Endothelial cell of umbilical vein (primary cell): ENCODE data around the gene ISL1. TPM values are rescaled to one million over a fixed set of nuclear protein-coding genes. Genes with fewer than 3 reads are reported as not detected.

Experiments used
- BruUV-seq: library from RNA; stranded (reverse); fragments of 400-500 nt; replicated peaks from 2 replicates; lab custom pipeline; 2021; lab: Mats Ljungman, UMichigan
- CTCF ChIA-PET: fragments of 300-600, 350-600 bp; sonication (Branson Sonifier 250); formaldehyde crosslinking; loops from one replicate; lab custom pipeline; 2021; ENCODE audit warnings: antibody characterized with exemption, inconsistent platforms; lab: Charles Lee
- POLR2A ChIA-PET: fragments of 300-600, 350-600 bp; sonication (Branson Sonifier 250); formaldehyde crosslinking; loops from one replicate; lab custom pipeline; 2021; ENCODE audit warnings: antibody characterized with exemption, inconsistent platforms; lab: Charles Lee
- DNase-seq: peaks from one replicate; pipeline ENCODE4 v3.0.0-alpha.2; 2011; ENCODE audit warnings: low read depth, low spot score
- FAIRE-seq: peaks from 2 replicates; lab custom pipeline; 2011; peaks lifted over from hg19 to GRCh38; lab: Jason Lieb, UNC
- H2AFZ ChIP-seq: 2 replicates; pipeline ENCODE4 v1.6.0; 2012; ENCODE audit warnings: low read depth, low read length, control low read depth, inconsistent platforms
- H3K27ac ChIP-seq: 2 replicates; pipeline ENCODE4 v1.5.1; 2011; ENCODE audit warnings: low read depth, mild to moderate bottlenecking, control low read depth, low read length, moderate library complexity; ENCODE audit not compliant: insufficient read depth
- H3K27me3 ChIP-seq, 2 experiments: 2 replicates each; pipeline versions ENCODE4 v1.6.0 to v1.6.1; 2011; ENCODE audit warnings: low read length in 2 of 2, mixed read lengths in 1 of 2; ENCODE audit not compliant: control insufficient read depth in 2 of 2, insufficient read depth in 2 of 2
- H3K36me3 ChIP-seq, 2 experiments: 2 replicates in 1 of 2; 3 replicates in 1 of 2; pipeline ENCODE4 v1.5.1; 2011; ENCODE audit warnings: low read length in 2 of 2, mild to moderate bottlenecking in 1 of 2, moderate library complexity in 1 of 2; ENCODE audit not compliant: control insufficient read depth in 2 of 2, insufficient read depth in 2 of 2; ENCODE audit errors: extremely low read depth in 1 of 2
- H3K4me1 ChIP-seq: 3 replicates; pipeline ENCODE4 v1.5.1; 2011; ENCODE audit warnings: mild to moderate bottlenecking, low read length; ENCODE audit not compliant: control insufficient read depth, insufficient read depth; ENCODE audit errors: extremely low read depth
- H3K4me2 ChIP-seq: 2 replicates; pipeline ENCODE4 v1.6.1; 2011; ENCODE audit warnings: low read length, control low read depth, mixed read lengths; ENCODE audit not compliant: insufficient read depth
- H3K4me3 ChIP-seq, 3 experiments: fragments of 200-600 bp in 1 of 3; sonication (generic), shearing (Covaris generic) in 1 of 3; replicated peaks in 1 of 3; 2 replicates each; pipeline ENCODE4 v1.5.1; 2011 to 2016; ENCODE audit warnings: control low read depth in 3 of 3, low read length in 3 of 3, mild to moderate bottlenecking in 2 of 3, inconsistent platforms in 1 of 3, low read depth in 1 of 3, moderate library complexity in 1 of 3; ENCODE audit not compliant: insufficient read depth in 1 of 3
- H3K79me2 ChIP-seq: 2 replicates; pipeline ENCODE4 v1.6.0; 2012; ENCODE audit warnings: low read length, inconsistent platforms; ENCODE audit not compliant: control insufficient read depth, insufficient read depth
- H3K9ac ChIP-seq: replicated peaks from 2 replicates; pipeline ENCODE3; 2011; ENCODE audit warnings: low read length, control low read depth; ENCODE audit not compliant: insufficient read depth; ENCODE audit errors: extremely low read depth
- H3K9me1 ChIP-seq: replicated peaks from 3 replicates; pipeline ENCODE4 v1.6.0; 2011; ENCODE audit warnings: mild to moderate bottlenecking, low read length; ENCODE audit not compliant: control insufficient read depth, insufficient read depth; ENCODE audit errors: extremely low read depth
- H3K9me3 ChIP-seq: replicated peaks from 2 replicates; pipeline ENCODE4 v1.5.1; 2012; ENCODE audit warnings: low read length, inconsistent platforms; ENCODE audit not compliant: control insufficient read depth, insufficient read depth
- H4K20me1 ChIP-seq: replicated peaks from 2 replicates; pipeline ENCODE3; 2011; ENCODE audit warnings: mild to moderate bottlenecking, low read length; ENCODE audit not compliant: control insufficient read depth, insufficient read depth; ENCODE audit errors: extremely low read depth
- EZH2 ChIP-seq: IDR thresholded peaks from 2 replicates; pipeline ENCODE4 v1.6.1; 2012; ENCODE audit warnings: borderline replicate concordance, low read depth, mild to moderate bottlenecking, moderate library complexity, low read length, inconsistent platforms; ENCODE audit not compliant: severe bottlenecking
- FOS ChIP-seq: IDR thresholded peaks from 2 replicates; pipeline ENCODE4 v1.6.1; 2011; ENCODE audit warnings: mild to moderate bottlenecking, low read length, moderate library complexity, borderline replicate concordance; ENCODE audit not compliant: insufficient read depth
- GATA2 ChIP-seq: IDR thresholded peaks from 2 replicates; pipeline ENCODE4 v1.7.0; 2011; ENCODE audit warnings: low read depth, mild to moderate bottlenecking, moderate library complexity, mixed read lengths, low read length; ENCODE audit not compliant: insufficient read length, insufficient read depth
- JUN ChIP-seq: IDR thresholded peaks from 2 replicates; pipeline ENCODE4 v1.6.1; 2011; ENCODE audit warnings: borderline replicate concordance, low read depth; ENCODE audit not compliant: insufficient read length, insufficient read depth
- MYC ChIP-seq: IDR thresholded peaks from one replicate; pipeline ENCODE4 v1.6.1; 2011; ENCODE audit warnings: mild to moderate bottlenecking, low read depth, low read length
- POLR2A ChIP-seq: IDR thresholded peaks from 2 replicates; pipeline ENCODE4 v1.6.1; 2012; ENCODE audit warnings: low read depth, mild to moderate bottlenecking, control low read depth, low read length
- POLR2AphosphoS5 ChIP-seq: IDR thresholded peaks from 2 replicates; pipeline ENCODE4 v1.6.1; 2012; ENCODE audit warnings: low read depth, mild to moderate bottlenecking, control low read depth, low read length, moderate library complexity; ENCODE audit not compliant: insufficient read depth
- dilution Hi-C: fragments of 300-500 bp; cut with MboI; formaldehyde crosslinking; loops from one replicate; pipeline ENCODE4 v1.15.0; 2019; ENCODE audit warnings: low sequenced_read_pairs; ENCODE audit not compliant: extremely low pct_ligation_motif_present
- intact Hi-C: fragments of 100-400 bp; cut with micrococcal nuclease; formaldehyde crosslinking; loops from one replicate; pipeline ENCODE4 v1.10.0; 2022
- polyA plus RNA-seq, 4 experiments: library from polyadenylated mRNA; depleted of rRNA in 3 of 4; stranded (reverse) in 3 of 4; unstranded in 1 of 4; fragments of >200 nt; gene quantifications; 2 replicates each; pipeline versions ENCODE4 v1.2.1 to v1.2.3, GENCODE V29; 2011 to 2012; ENCODE audit warnings: missing spikeins in 1 of 4
- total RNA-seq: library from RNA; stranded (reverse); gene quantifications from 2 replicates; pipeline ENCODE4 v1.2.3, GENCODE V29; 2021
- TF ChIP-seq, protein P1 (sequence below): IDR thresholded peaks from 2 replicates; pipeline ENCODE4 v1.6.1; 2011; ENCODE audit not compliant: insufficient read depth, insufficient read length
- TF ChIP-seq, protein P2 (sequence below), 2 donors: IDR thresholded peaks; 1 replicate in 1 of 2; 2 replicates in 1 of 2; pipeline ENCODE4 v1.5.1; 2011; ENCODE audit warnings: low read length in 2 of 2, mild to moderate bottlenecking in 2 of 2, moderate library complexity in 2 of 2, control low read depth in 1 of 2, inconsistent platforms in 1 of 2, low read depth in 1 of 2; ENCODE audit not compliant: insufficient read depth in 1 of 2; ENCODE audit errors: extremely low read depth in 1 of 2

The ISL1 gene
- total and polyA plus RNA-seq, 2 donors (not counting 3 experiments of a cell fraction or from before 2014, with no cell fraction given) = 0.28 to 1.1 TPM

DNA sequence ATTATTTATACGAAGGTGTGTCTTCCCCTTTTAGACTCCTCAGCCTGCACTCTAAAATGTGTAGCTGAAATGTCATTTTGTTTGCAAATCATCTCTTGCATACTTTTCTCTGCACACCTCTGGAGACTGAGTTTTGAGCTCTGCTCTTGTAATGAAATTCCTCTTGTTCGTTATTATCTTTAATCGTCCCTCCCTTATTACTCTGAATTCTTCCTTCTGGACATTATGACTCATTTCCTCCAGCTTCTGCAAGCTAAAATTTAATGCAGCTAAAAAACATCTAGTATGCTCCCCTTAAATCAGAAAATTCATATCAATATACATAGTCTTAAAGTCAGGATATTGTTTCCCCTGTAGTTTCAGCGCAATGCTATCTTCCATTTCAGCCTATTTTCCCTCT is 13.5 kb downstream of the ISL1 start:
- ChIA-PET CTCF (interaction anchor here (0.7 to 1.0 kb wide), 3 partner anchors 8 to 15 kb away, joined by 3 to 6 read pairs (median 5); no protein-coding TSS in a partner anchor), POLR2A (interaction anchor here (1.1 kb wide), 1 partner anchor 14 kb away, joined by 4 read pairs; the partner anchor contains the start of gene ISL1)
- H2AFZ ChIP-seq = no peak overlapping the region
- intact Hi-C loops (no loop called here), dilution Hi-C loops (no loop called here)
- no peaks in the 10 kb centered on the region for H3K4me1 ChIP-seq
- no peaks in the 10 kb centered on the region for H3K79me2 ChIP-seq
- no peak overlapping the region for H3K27ac ChIP-seq
- H3K27me3 ChIP-seq = peaks cover 21 to 29% of the 10 kb centered on the region in 2 experiments
- no peaks in the 10 kb centered on the region for H4K20me1 ChIP-seq
- DNase-seq (peak; percentile 9), FAIRE-seq (no peak)
- no peak overlapping the region for H3K9ac ChIP-seq
- no TSS peak for BruUV-seq
- TF ChIP-seq POLR2A = no peak
- TF ChIP-seq EZH2 = no peak
- no peak for TF ChIP-seq JUN
- TF ChIP-seq GATA2 = no peak
- no peak for TF ChIP-seq FOS
- TF ChIP-seq POLR2AphosphoS5 = no peak
- no peak for TF ChIP-seq MYC
- TF ChIP-seq, protein P1, sequence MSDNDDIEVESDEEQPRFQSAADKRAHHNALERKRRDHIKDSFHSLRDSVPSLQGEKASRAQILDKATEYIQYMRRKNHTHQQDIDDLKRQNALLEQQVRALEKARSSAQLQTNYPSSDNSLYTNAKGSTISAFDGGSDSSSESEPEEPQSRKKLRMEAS = no peak
- TF ChIP-seq, protein P2, sequence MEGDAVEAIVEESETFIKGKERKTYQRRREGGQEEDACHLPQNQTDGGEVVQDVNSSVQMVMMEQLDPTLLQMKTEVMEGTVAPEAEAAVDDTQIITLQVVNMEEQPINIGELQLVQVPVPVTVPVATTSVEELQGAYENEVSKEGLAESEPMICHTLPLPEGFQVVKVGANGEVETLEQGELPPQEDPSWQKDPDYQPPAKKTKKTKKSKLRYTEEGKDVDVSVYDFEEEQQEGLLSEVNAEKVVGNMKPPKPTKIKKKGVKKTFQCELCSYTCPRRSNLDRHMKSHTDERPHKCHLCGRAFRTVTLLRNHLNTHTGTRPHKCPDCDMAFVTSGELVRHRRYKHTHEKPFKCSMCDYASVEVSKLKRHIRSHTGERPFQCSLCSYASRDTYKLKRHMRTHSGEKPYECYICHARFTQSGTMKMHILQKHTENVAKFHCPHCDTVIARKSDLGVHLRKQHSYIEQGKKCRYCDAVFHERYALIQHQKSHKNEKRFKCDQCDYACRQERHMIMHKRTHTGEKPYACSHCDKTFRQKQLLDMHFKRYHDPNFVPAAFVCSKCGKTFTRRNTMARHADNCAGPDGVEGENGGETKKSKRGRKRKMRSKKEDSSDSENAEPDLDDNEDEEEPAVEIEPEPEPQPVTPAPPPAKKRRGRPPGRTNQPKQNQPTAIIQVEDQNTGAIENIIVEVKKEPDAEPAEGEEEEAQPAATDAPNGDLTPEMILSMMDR (IDR thresholded peaks at IDR 0.05; ENCODE audit: extremely low read depth in 1 of 2, insufficient read depth in 1 of 2, low read depth in 1 of 2, low read length in 2 of 2) = no peak
- no peaks in the 10 kb centered on the region for H3K36me3 ChIP-seq
- H3K9me1 ChIP-seq = no peaks in the 10 kb centered on the region
- no peaks in the 10 kb centered on the region for H3K9me3 ChIP-seq
- H3K4me3 ChIP-seq = no peak overlapping the region
- no peak overlapping the region for H3K4me2 ChIP-seq
